A673 (cell line): ENCODE results near the gene FAM114A2.

Experiments used
- EZH2 ChIP-seq: fragments of 200-600 bp; sonication (generic); IDR thresholded peaks from 2 replicates; pipeline ENCODE4 v1.6.1; 2017; ENCODE audit warnings: borderline replicate concordance, low read depth, mild to moderate bottlenecking, mixed read lengths, antibody characterized with exemption, low read length; ENCODE audit not compliant: poor library complexity, severe bottlenecking
- TF ChIP-seq, protein P1 (sequence below): fragments of 300-800, 200-600 bp; sonication (generic); conservative IDR thresholded peaks from 2 replicates; pipeline ENCODE4 v1.5.1; 2017; ENCODE audit warnings: low read depth, mild to moderate bottlenecking, antibody characterized with exemption, low read length, moderate library complexity, mixed read lengths

DNA sequence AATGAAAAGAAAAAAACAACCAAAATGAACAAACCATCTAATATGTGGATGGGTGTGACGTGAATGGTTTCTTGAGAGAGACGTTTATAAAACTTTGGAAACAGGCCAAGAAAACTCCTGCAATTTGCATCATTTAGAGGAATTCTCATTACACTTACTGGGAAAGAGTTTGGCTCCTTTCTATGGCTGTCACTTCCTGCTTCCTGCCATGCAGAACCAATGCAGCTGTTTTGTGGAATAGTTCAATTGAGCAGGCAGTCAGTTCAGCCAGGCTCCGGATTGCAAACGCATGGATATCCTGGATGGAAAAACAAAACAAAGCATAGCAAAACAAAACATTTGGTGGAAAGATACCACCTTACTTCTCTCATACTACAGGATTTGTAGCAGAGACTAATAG, 36.6 kb downstream of the FAM114A2 start:
- TF ChIP-seq, protein P1, sequence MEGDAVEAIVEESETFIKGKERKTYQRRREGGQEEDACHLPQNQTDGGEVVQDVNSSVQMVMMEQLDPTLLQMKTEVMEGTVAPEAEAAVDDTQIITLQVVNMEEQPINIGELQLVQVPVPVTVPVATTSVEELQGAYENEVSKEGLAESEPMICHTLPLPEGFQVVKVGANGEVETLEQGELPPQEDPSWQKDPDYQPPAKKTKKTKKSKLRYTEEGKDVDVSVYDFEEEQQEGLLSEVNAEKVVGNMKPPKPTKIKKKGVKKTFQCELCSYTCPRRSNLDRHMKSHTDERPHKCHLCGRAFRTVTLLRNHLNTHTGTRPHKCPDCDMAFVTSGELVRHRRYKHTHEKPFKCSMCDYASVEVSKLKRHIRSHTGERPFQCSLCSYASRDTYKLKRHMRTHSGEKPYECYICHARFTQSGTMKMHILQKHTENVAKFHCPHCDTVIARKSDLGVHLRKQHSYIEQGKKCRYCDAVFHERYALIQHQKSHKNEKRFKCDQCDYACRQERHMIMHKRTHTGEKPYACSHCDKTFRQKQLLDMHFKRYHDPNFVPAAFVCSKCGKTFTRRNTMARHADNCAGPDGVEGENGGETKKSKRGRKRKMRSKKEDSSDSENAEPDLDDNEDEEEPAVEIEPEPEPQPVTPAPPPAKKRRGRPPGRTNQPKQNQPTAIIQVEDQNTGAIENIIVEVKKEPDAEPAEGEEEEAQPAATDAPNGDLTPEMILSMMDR = no peak
- no peak for TF ChIP-seq EZH2
